H1 (cell line): ENCODE results near the gene PAX4.

Source experiments
- ATF3 ChIP-seq: IDR thresholded peaks from 2 replicates; pipeline ENCODE4 v1.6.1; 2011; ENCODE audit warnings: low read depth, mild to moderate bottlenecking, low read length; ENCODE audit not compliant: insufficient read depth
- CHD7 ChIP-seq: fragments of 300-600 bp; sonication (generic); IDR thresholded peaks from 2 replicates; pipeline ENCODE4 v1.7.1; 2012; ENCODE audit warnings: low read length, moderate library complexity, mild to moderate bottlenecking, inconsistent platforms; ENCODE audit not compliant: insufficient replicate concordance
- CTCF ChIP-seq, 3 experiments: IDR thresholded peaks; 1 replicate in 2 of 3; 2 replicates in 1 of 3; pipeline versions ENCODE4 v1.5.1 to v1.6.1; 2011; ENCODE audit warnings: low read length in 3 of 3, mild to moderate bottlenecking in 3 of 3, inconsistent platforms in 2 of 3, low read depth in 1 of 3, moderate library complexity in 1 of 3; ENCODE audit not compliant: insufficient read depth in 1 of 3; ENCODE audit errors: control extremely low read depth in 1 of 3
- EP300 ChIP-seq, 2 experiments: IDR thresholded peaks; 1 replicate in 1 of 2; 2 replicates in 1 of 2; pipeline ENCODE4 v1.6.1; 2011 to 2012; ENCODE audit warnings: low read depth in 2 of 2, low read length in 2 of 2, mild to moderate bottlenecking in 2 of 2, borderline replicate concordance in 1 of 2, inconsistent platforms in 1 of 2, moderate library complexity in 1 of 2
- HDAC2 ChIP-seq, 2 experiments: fragments of 300-600 bp in 1 of 2; sonication (generic) in 1 of 2; IDR thresholded peaks; 2 replicates each; pipeline ENCODE4 v1.6.1; 2011 to 2012; ENCODE audit warnings: low read depth in 2 of 2, low read length in 2 of 2, mild to moderate bottlenecking in 2 of 2, moderate library complexity in 2 of 2, borderline replicate concordance in 1 of 2, inconsistent platforms in 1 of 2
- KDM1A ChIP-seq: fragments of 200-600, 300-600 bp; sonication (generic); IDR thresholded peaks from 2 replicates; pipeline ENCODE4 v1.7.1; 2016; ENCODE audit warnings: mild to moderate bottlenecking, low read length, borderline replicate concordance
- POLR2A ChIP-seq, 2 experiments: IDR thresholded peaks; 1 replicate in 1 of 2; 2 replicates in 1 of 2; pipeline ENCODE4 v1.6.1; 2011; ENCODE audit warnings: low read depth in 2 of 2, low read length in 2 of 2, mild to moderate bottlenecking in 2 of 2; ENCODE audit errors: control extremely low read depth in 1 of 2
- RAD21 ChIP-seq, 2 experiments: IDR thresholded peaks in 1 of 2; conservative IDR thresholded peaks in 1 of 2; 2 replicates each; pipeline ENCODE4 v1.6.1; 2011; ENCODE audit warnings: low read depth in 2 of 2, low read length in 2 of 2, improper control_type of control experiment in 1 of 2, inconsistent platforms in 1 of 2, mild to moderate bottlenecking in 1 of 2, moderate library complexity in 1 of 2
- RNF2 ChIP-seq: fragments of 200-900, 300-1000 bp; sonication (generic); IDR thresholded peaks from 2 replicates; pipeline ENCODE4 v1.7.1; 2016; ENCODE audit warnings: borderline replicate concordance, low read depth, mild to moderate bottlenecking, antibody characterized with exemption, low read length; ENCODE audit not compliant: poor library complexity, severe bottlenecking; ENCODE audit errors: missing control alignments
- USF2 ChIP-seq: IDR thresholded peaks from 2 replicates; pipeline ENCODE4 v1.6.1; 2011; ENCODE audit warnings: low read length, improper control_type of control experiment

- TF ChIP-seq HDAC2 (IDR thresholded peaks at IDR 0.05; ENCODE audit: borderline replicate concordance in 1 of 2, low read depth in 2 of 2, low read length in 2 of 2) (no peak), CHD7 (no peak), RNF2 (no peak), CTCF (IDR thresholded peaks at IDR 0.05; ENCODE audit: control extremely low read depth in 1 of 3, insufficient read depth in 1 of 3, low read depth in 1 of 3, low read length in 3 of 3) (no peak), POLR2A (IDR thresholded peaks at IDR 0.05; ENCODE audit: control extremely low read depth in 1 of 2, low read depth in 2 of 2, low read length in 2 of 2) (no peak), ATF3 (no peak), USF2 (no peak), RAD21 (IDR thresholded peaks at IDR 0.05 in 1 of 2, conservative IDR thresholded peaks at IDR 0.05 in 1 of 2; ENCODE audit: low read depth in 2 of 2, low read length in 2 of 2) (no peak), EP300 (IDR thresholded peaks at IDR 0.05; ENCODE audit: borderline replicate concordance in 1 of 2, low read depth in 2 of 2, low read length in 2 of 2) (no peak), KDM1A (no peak)
Measured at GRCh38 chr7:127578711-127579275, 39.1 kb downstream of the PAX4 start.
